Lung (tissue), 12 donors: ENCODE measurements around the gene FAM227B. TPM values are rescaled to one million over a fixed set of nuclear protein-coding genes. Genes with fewer than 3 reads are reported as not detected.

Source experiments
- ATAC-seq: fragments of 200-7000 bp; cut with Tn5 transposase; one replicate; pipeline ENCODE4 v1.9.1; 2020; ENCODE audit warnings: moderate number of reproducible peaks; ENCODE audit not compliant: insufficient read depth, low FRiP score
- DNase-seq, 3 donors: peaks; one replicate each; pipeline ENCODE4 v3.0.0-alpha.2; 2013 to 2017
- H3K27ac ChIP-seq, 2 donors: one replicate each; pipeline ENCODE4 v1.5.1; 2013; ENCODE audit warnings: mild to moderate bottlenecking in 2 of 2, moderate library complexity in 2 of 2, control low read depth in 1 of 2, inconsistent platforms in 1 of 2, low read depth in 1 of 2, low read length in 1 of 2
- H3K27me3 ChIP-seq, 3 donors: one replicate each; pipeline ENCODE4 v1.5.1; 2013; ENCODE audit warnings: low read length in 2 of 3; ENCODE audit not compliant: control insufficient read depth in 3 of 3, insufficient read depth in 3 of 3
- H3K36me3 ChIP-seq, 4 donors: one replicate each; pipeline ENCODE4 v1.5.1; 2013; ENCODE audit warnings: low read length in 4 of 4, mild to moderate bottlenecking in 1 of 4, moderate library complexity in 1 of 4; ENCODE audit not compliant: control insufficient read depth in 4 of 4, insufficient read depth in 4 of 4
- H3K4me1 ChIP-seq, 5 donors: one replicate each; pipeline ENCODE4 v1.5.1; 2013; ENCODE audit warnings: low read length in 5 of 5, mild to moderate bottlenecking in 2 of 5, moderate library complexity in 1 of 5; ENCODE audit not compliant: control insufficient read depth in 5 of 5, insufficient read depth in 5 of 5
- H3K4me3 ChIP-seq: one replicate; pipeline ENCODE4 v1.5.1; 2013; ENCODE audit warnings: mild to moderate bottlenecking, control low read depth, moderate library complexity
- H3K9ac ChIP-seq, 2 donors: one replicate each; pipeline ENCODE4 v1.5.1; 2013; ENCODE audit warnings: low read length in 2 of 2, control low read depth in 1 of 2; ENCODE audit not compliant: insufficient read depth in 1 of 2
- H3K9me3 ChIP-seq, 4 donors: one replicate each; pipeline ENCODE4 v1.5.1; 2013; ENCODE audit warnings: low read length in 3 of 4, mild to moderate bottlenecking in 1 of 4, moderate library complexity in 1 of 4; ENCODE audit not compliant: control insufficient read depth in 4 of 4, insufficient read depth in 3 of 4
- WGBS, 2 donors: extraction: QIAGEN DNeasy Blood & Tissue Kit; methylation state at CpG; one replicate each; pipeline ENCODE4 v1.1.7; 2013; 5-methylcytosine and 5-hydroxymethylcytosine counted together
- polyA plus RNA-seq, 2 donors: library from polyadenylated mRNA; stranded (reverse); fragments of 200-250 nt; gene quantifications; one replicate each; pipeline ENCODE4 v1.2.1, GENCODE V29; 2013
- total RNA-seq, 2 donors: library from RNA; depleted of rRNA in 1 of 2; stranded (reverse); fragments of >200 nt in 1 of 2; gene quantifications; one replicate each; pipeline ENCODE4 v1.2.1, GENCODE V29; 2014 to 2021
- TF ChIP-seq, protein P1 (sequence below): IDR thresholded peaks from 2 replicates; pipeline ENCODE4 v1.5.1; 2012; ENCODE audit warnings: mild to moderate bottlenecking; ENCODE audit errors: control extremely low read depth, extremely low read depth
- donor health status: control.
- donor health status: control.
- donor health status: Bipolar disorder and iron deficiency.
- donor health status: healthy.
- donor health status: DM: yes; HTN: yes; CAD: no.

FAM227B gene
- total and polyA plus RNA-seq, 4 donors: 2.2 to 14.5 (median 4.7) TPM

DNA sequence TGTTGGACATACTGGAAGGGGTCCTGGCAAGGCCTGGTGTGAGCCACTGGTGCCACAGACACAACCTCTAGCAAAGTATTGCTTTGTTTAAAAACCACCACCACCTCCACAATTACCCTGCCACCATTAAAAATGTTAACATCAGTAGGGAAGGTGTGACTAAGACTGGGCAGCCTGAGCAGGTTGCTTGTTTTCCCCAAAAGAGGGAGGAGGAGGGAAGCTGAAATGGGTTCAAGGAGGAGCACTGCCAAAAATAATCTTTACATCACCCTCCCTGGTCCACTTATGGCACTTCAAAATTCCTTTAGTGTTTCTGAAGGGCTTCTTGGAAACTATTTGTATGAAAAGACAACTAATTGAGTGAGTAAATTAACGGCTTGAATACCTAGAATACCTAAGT lies 297.4 kb downstream of the FAM227B start:
- H3K4me1 ChIP-seq: peaks cover 0 to 9% (median 3%) of the 10 kb centered on the region in 5 donors
- no peak overlapping the region for H3K9ac ChIP-seq
- DNase-seq: peak in 2 of 3 donors; percentile 25 to 45
- H3K27ac ChIP-seq: no peak overlapping the region
- H3K36me3 ChIP-seq: peaks cover 6 to 15% (median 11%) of the 10 kb centered on the region in 4 donors
- no peaks in the 10 kb centered on the region for H3K9me3 ChIP-seq
- ATAC-seq: peak; percentile 68
- TF ChIP-seq, protein P1, sequence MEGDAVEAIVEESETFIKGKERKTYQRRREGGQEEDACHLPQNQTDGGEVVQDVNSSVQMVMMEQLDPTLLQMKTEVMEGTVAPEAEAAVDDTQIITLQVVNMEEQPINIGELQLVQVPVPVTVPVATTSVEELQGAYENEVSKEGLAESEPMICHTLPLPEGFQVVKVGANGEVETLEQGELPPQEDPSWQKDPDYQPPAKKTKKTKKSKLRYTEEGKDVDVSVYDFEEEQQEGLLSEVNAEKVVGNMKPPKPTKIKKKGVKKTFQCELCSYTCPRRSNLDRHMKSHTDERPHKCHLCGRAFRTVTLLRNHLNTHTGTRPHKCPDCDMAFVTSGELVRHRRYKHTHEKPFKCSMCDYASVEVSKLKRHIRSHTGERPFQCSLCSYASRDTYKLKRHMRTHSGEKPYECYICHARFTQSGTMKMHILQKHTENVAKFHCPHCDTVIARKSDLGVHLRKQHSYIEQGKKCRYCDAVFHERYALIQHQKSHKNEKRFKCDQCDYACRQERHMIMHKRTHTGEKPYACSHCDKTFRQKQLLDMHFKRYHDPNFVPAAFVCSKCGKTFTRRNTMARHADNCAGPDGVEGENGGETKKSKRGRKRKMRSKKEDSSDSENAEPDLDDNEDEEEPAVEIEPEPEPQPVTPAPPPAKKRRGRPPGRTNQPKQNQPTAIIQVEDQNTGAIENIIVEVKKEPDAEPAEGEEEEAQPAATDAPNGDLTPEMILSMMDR: no peak
- no peaks in the 10 kb centered on the region for H3K27me3 ChIP-seq
- no peak overlapping the region for H3K4me3 ChIP-seq
- WGBS, 2 donors: 75 to 82% methylated on average over 1 of the region's 1 CpG

DNA sequence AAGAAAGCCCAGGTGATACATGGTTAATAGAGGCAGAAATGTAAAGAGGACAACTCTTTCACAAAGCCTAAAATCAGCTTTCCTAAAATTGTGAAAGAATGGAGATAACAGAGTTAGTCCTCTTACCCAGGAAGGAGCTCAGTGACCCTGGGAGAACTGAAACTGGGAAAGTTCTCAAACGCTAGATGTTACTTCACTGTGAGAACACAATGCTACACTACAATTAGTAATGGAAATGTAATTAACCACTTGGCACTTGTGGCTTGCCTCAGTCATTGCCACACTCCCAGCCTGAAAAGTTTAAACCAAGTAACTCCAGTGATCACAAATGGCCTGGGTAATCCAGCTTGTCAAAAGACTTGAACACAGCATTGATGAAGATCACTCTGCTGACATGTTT lies 300.3 kb downstream of the FAM227B start:
- H3K27me3 ChIP-seq: no peaks in the 10 kb centered on the region
- no peak for ATAC-seq
- WGBS, 2 donors: 38 to 46% methylated on average over 1 of the region's 1 CpG
- no peaks in the 10 kb centered on the region for H3K9me3 ChIP-seq
- H3K27ac ChIP-seq: peak overlapping the region in 1 of 2 donors; percentile 33
- peaks cover 6 to 15% (median 9%) of the 10 kb centered on the region in 4 donors for H3K36me3 ChIP-seq
- no peak overlapping the region for H3K4me3 ChIP-seq
- no peak overlapping the region for H3K9ac ChIP-seq
- peaks cover 0 to 7% (median 3%) of the 10 kb centered on the region in 5 donors for H3K4me1 ChIP-seq
- TF ChIP-seq, protein P1: no peak
- no peak for DNase-seq

DNA sequence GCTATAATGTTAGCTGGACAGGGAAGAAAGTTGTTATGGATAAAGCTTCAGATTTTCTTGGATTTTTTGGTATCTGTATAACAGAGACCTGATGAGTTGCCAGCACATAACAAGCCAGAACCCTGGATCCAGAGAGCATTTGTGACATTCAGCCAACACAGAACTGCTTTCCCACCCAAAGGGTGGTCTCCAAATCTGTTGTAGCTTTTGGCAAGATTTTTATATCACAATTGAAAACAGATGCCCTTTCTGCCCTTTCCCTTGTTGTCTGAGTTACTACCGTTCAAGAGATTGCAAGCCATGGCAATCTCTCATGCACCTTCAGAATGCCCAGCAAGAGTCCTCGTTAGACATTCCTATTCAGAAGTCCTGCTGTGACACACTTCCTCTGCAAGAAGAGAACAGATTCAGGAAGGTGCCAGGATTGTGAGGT lies 305.2 kb downstream of the FAM227B start:
- Histone ChIP-seq H3K27me3 (no peaks in the 10 kb centered on the region), H3K4me1 (peaks cover 0 to 5% (median 3%) of the 10 kb centered on the region in 5 donors), H3K27ac (no peak overlapping the region), H3K4me3 (no peak overlapping the region), H3K9me3 (no peaks in the 10 kb centered on the region), H3K36me3 (peaks cover 0 to 8% (median 8%) of the 10 kb centered on the region in 4 donors), H3K9ac (no peak overlapping the region)
- ATAC-seq (no peak), DNase-seq (no peak)
- WGBS, 2 donors: 66 to 74% methylated on average over 2 of the region's 2 CpGs
- TF ChIP-seq, protein P1: no peak

DNA sequence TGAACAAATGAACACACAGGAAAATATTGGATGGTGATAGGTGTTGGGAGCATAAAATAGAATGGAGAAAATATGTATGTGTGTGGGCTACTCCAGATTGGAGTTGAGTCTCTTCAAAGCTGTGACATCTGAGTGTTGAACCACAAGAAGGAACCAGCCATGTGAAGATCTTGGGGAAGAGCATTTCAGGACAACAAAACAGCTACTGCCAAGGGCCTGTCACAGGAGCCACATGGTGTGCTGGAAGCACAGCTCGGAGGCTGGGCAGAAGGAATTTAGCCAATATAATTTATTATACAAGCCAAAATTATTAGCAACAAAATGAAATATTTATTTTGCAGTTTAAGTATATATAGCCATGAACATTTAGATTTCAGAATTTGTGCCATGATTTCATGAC lies 305.9 kb downstream of the FAM227B start:
- ATAC-seq: no peak
- TF ChIP-seq, protein P1: no peak
- H3K4me3 ChIP-seq: no peak overlapping the region
- 81 to 87% methylated on average over 1 of the region's 1 CpG for WGBS, 2 donors
- no peaks in the 10 kb centered on the region for H3K27me3 ChIP-seq
- H3K27ac ChIP-seq: no peak overlapping the region
- peaks cover 0 to 7% (median 3%) of the 10 kb centered on the region in 5 donors for H3K4me1 ChIP-seq
- DNase-seq: peak in 1 of 3 donors; percentile 49
- no peaks in the 10 kb centered on the region for H3K9me3 ChIP-seq
- H3K36me3 ChIP-seq: peaks cover 0 to 8% (median 4%) of the 10 kb centered on the region in 4 donors
- H3K9ac ChIP-seq: no peak overlapping the region
